ENCODE results near the gene MRC2.

MRC2 gene

DNA sequence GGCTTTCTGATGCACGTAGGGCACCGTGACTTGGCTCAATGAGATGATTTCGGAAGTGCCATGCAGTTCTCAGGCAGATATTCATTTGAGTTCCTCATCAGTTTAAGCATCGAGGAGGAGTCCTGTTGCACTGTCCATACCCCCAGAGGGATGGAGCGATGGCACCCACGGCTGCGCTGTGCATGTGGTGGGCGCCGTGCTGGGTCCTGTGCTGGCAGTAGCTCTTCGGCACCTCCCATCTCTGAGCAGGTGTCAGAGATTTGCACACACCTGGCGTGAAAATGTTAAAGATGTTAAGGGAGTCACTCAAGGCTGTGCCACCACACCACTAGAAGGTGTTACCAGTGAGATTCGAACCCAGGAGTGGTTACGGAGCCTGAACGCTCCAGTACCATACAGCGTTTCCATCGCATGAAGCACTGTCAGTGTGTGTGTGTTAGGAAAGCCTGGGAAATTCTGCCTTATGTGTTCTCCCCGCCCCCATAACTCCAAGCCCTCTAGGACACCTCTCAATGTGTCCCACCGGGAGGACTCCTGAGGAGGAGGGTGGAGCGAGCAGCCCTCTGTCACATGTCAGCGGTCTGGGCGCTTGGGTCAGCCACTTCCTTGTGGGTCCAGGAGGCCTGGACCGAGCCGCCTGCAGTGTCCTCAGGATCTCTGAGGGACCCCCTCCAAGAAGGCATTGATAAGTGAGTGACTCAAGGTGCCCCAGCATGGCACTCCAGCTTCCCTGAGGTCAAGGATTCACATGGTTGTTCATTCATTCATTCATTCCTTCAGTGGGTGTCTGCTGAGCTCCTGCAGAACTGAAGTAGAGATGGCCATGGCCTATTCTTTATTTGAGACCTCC, 3.8 kb downstream of the MRC2 start:
- TF ChIP-seq FOXP2 (optimal IDR thresholded peaks at IDR 0.05; ENCODE audit: borderline replicate concordance, extremely low read depth, extremely low read length, insufficient read depth) = no peak
- no peak for TF ChIP-seq TAF1 (IDR thresholded peaks at IDR 0.05; ENCODE audit: borderline replicate concordance, insufficient read depth, low read length)
- TF ChIP-seq SIN3A (IDR thresholded peaks at IDR 0.05; ENCODE audit: borderline replicate concordance, insufficient read depth, low read length) = no peak
- TF ChIP-seq POLR2AphosphoS5 (IDR thresholded peaks at IDR 0.05; ENCODE audit: low read depth, low read length) = no peak
- TF ChIP-seq, protein P1, sequence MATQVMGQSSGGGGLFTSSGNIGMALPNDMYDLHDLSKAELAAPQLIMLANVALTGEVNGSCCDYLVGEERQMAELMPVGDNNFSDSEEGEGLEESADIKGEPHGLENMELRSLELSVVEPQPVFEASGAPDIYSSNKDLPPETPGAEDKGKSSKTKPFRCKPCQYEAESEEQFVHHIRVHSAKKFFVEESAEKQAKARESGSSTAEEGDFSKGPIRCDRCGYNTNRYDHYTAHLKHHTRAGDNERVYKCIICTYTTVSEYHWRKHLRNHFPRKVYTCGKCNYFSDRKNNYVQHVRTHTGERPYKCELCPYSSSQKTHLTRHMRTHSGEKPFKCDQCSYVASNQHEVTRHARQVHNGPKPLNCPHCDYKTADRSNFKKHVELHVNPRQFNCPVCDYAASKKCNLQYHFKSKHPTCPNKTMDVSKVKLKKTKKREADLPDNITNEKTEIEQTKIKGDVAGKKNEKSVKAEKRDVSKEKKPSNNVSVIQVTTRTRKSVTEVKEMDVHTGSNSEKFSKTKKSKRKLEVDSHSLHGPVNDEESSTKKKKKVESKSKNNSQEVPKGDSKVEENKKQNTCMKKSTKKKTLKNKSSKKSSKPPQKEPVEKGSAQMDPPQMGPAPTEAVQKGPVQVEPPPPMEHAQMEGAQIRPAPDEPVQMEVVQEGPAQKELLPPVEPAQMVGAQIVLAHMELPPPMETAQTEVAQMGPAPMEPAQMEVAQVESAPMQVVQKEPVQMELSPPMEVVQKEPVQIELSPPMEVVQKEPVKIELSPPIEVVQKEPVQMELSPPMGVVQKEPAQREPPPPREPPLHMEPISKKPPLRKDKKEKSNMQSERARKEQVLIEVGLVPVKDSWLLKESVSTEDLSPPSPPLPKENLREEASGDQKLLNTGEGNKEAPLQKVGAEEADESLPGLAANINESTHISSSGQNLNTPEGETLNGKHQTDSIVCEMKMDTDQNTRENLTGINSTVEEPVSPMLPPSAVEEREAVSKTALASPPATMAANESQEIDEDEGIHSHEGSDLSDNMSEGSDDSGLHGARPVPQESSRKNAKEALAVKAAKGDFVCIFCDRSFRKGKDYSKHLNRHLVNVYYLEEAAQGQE (IDR thresholded peaks at IDR 0.05; ENCODE audit: insufficient read depth in 1 of 2, low read depth in 2 of 2, low read length in 2 of 2) = no peak

DNA sequence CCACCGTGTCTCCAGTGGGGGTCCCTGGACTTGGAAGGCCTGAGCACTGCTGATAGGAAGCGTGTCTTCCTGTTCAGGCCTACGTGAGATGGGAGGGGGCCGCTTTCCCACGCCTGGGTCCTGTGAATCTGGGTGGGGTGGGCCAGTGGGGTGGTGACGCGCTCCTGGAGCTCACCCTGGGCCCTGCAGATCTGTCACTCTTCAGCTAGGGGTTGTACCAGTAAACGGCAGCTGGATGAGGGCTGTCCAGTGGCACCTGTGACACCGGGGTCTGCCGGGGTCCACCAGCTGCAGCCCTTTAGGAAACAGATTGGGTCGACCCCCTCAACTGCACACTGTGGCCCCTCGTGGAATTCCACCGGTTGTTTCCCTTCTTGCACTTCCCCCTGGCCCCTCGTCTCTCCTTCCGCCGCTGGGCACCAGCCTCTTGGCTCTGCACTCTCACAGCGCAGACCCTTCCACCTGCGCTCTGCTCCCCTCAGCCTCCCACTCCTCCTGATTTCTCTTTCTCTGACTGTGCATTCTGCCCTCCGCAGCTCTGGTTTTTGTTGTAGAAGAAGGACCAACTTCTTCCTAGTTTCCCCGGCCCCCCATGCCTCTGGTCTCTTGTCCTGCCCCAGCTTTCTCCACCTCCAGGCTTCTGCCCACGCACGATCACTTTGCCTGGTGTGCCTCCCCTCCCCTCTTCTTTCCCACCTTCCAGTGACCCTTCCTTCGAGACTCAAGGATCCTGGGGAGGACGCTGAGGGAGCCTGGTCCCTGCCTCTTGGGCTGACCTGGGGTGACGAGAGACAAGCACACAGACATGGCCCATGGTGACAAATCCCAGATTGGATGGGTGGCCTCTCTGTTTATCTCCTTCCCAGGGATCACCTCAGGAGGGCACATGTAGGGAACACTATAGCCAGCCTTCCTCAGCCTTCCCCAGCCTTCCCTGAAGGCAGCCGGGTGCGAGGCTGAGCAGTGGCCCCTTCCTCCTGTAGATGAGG, 4.8 kb downstream of the MRC2 start:
- TF ChIP-seq SIN3A (IDR thresholded peaks at IDR 0.05; ENCODE audit: borderline replicate concordance, insufficient read depth, low read length) (no peak), TAF1 (IDR thresholded peaks at IDR 0.05; ENCODE audit: borderline replicate concordance, insufficient read depth, low read length) (no peak), FOXP2 (optimal IDR thresholded peaks at IDR 0.05; ENCODE audit: borderline replicate concordance, extremely low read depth, extremely low read length, insufficient read depth) (no peak), POLR2AphosphoS5 (IDR thresholded peaks at IDR 0.05; ENCODE audit: low read depth, low read length) (no peak)
- TF ChIP-seq, protein P1 (IDR thresholded peaks at IDR 0.05; ENCODE audit: insufficient read depth in 1 of 2, low read depth in 2 of 2, low read length in 2 of 2) = no peak

GRCh38 chr17:62637809-62638208, 10.3 kb downstream of the MRC2 start:
- TF ChIP-seq SIN3A (IDR thresholded peaks at IDR 0.05; ENCODE audit: borderline replicate concordance, insufficient read depth, low read length) (no peak), TAF1 (IDR thresholded peaks at IDR 0.05; ENCODE audit: borderline replicate concordance, insufficient read depth, low read length) (no peak)
- TF ChIP-seq, protein P1 (IDR thresholded peaks at IDR 0.05; ENCODE audit: insufficient read depth in 1 of 2, low read depth in 2 of 2, low read length in 2 of 2) = no peak

GRCh38 chr17:62641153-62641552, 13.7 kb downstream of the MRC2 start:
- TF ChIP-seq, protein P1 (IDR thresholded peaks at IDR 0.05; ENCODE audit: insufficient read depth in 1 of 2, low read depth in 2 of 2, low read length in 2 of 2) = no peak
- no peak for TF ChIP-seq FOXP2 (optimal IDR thresholded peaks at IDR 0.05; ENCODE audit: borderline replicate concordance, extremely low read depth, extremely low read length, insufficient read depth)
- TF ChIP-seq POLR2AphosphoS5 (IDR thresholded peaks at IDR 0.05; ENCODE audit: low read depth, low read length) = no peak
- no peak for TF ChIP-seq SIN3A (IDR thresholded peaks at IDR 0.05; ENCODE audit: borderline replicate concordance, insufficient read depth, low read length)
- no peak for TF ChIP-seq TAF1 (IDR thresholded peaks at IDR 0.05; ENCODE audit: borderline replicate concordance, insufficient read depth, low read length)

Measured in PFSK-1 (cell line).